ENCODE data around the gene CFAP157. TPM values are rescaled to one million over a fixed set of nuclear protein-coding genes. Genes with fewer than 3 reads are reported as not detected.
A peak's percentile ranks its signal among the peaks of the same experiment; 100 is the strongest.

The CFAP157 gene
- total RNA-seq, 1 experiment from 2014 or later: 0.22 TPM

DNA sequence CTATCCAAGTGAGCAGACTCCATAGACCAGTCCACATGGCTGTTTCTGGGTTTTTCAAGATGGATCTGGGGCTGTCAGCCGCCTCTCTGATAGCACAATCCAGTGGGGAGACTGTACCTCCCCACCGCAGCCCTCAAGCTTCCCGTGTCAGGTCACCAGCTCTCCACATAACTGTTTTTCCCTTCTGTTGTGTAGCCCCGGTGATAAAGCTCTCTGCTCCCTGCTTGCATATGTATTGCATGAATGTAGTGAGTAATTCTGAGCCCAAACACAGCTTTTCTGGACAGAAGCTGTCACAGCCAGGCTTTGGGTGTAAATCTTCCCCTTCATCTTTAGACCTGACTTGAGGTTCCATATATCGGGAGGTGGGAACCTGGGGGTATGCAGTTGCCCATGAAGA is 23.1 kb upstream of the CFAP157 start:
- peaks cover 0 to 9% of the 10 kb centered on the region in 2 experiments; a peak in 1 of 4 replicates for H3K4me1 ChIP-seq (ENCODE audit: control insufficient read depth in 1 of 2, insufficient read depth in 2 of 2, low read length in 2 of 2)
- no peak overlapping the region for H3K4me3 ChIP-seq (replicated peaks in 1 of 2; ENCODE audit: low read depth in 1 of 2, low read length in 2 of 2)
- H3K36me3 ChIP-seq (ENCODE audit: control insufficient read depth in 1 of 2, insufficient read depth in 2 of 2, low read length in 2 of 2): peaks cover 0 to 3% of the 10 kb centered on the region in 2 experiments; a peak in 1 of 4 replicates
- no peaks in the 10 kb centered on the region for H3K9me2 ChIP-seq (ENCODE audit: insufficient read depth)
- no peaks in the 10 kb centered on the region for H4K20me1 ChIP-seq (ENCODE audit: insufficient read depth)
- RAD21 ChIA-PET (ENCODE audit: low non-redundant PET in 1 of 2, low total read pairs in 2 of 2, uncharacterized antibody in 2 of 2, unreplicated experiment in 2 of 2): no interaction called here
- no peaks in the 10 kb centered on the region for H3K9me3 ChIP-seq (ENCODE audit: control insufficient read depth in 1 of 2, insufficient read depth in 1 of 2, low read depth in 1 of 2, low read length in 2 of 2)
- no peak overlapping the region for H3K27ac ChIP-seq (ENCODE audit: low read depth, low read length)
- intact Hi-C loops (cut with micrococcal nuclease): no loop called here
- no peaks in the 10 kb centered on the region for H3K79me2 ChIP-seq (ENCODE audit: insufficient read depth, low read length)
- no peak for TF ChIP-seq YY1 (IDR thresholded peaks at IDR 0.05; ENCODE audit: extremely low read depth, insufficient replicate concordance, low read depth, low read length)
- TF ChIP-seq EZH2 (IDR thresholded peaks at IDR 0.05): no peak
- no peak for TF ChIP-seq ELF1 (IDR thresholded peaks at IDR 0.05; ENCODE audit: borderline replicate concordance, low read depth)
- CTCF ChIA-PET: interaction anchor here (1.5 kb wide), 1 partner anchor 51 kb away, joined by 5 read pairs; the partner anchor contains the start of gene TOR2A
- H2AFZ ChIP-seq (ENCODE audit: low read depth, low read length, poor library complexity, severe bottlenecking): no peak overlapping the region
- POLR2A ChIA-PET: no interaction called here
- H3K4me2 ChIP-seq (ENCODE audit: low read length): no peak overlapping the region
- no peak overlapping the region for H3K9ac ChIP-seq (ENCODE audit: low read length)
- ATAC-seq (no peak), DNase-seq (ENCODE audit: low read depth, low spot score) (no peak)
- no TSS peak for BruUV-seq (replicated peaks)
- H3K27me3 ChIP-seq (ENCODE audit: insufficient read depth, low read length): no peaks in the 10 kb centered on the region

- no peaks in the 10 kb centered on the region for H4K20me1 ChIP-seq (ENCODE audit: insufficient read depth)
- H3K4me2 ChIP-seq (ENCODE audit: low read length): peak overlapping the region; percentile 11; the same call in 1 of the 2 replicates
- intact Hi-C loops (cut with micrococcal nuclease): no loop called here
- BruUV-seq (replicated peaks): no TSS peak
- peaks cover 0 to 3% of the 10 kb centered on the region in 2 experiments; a peak in 1 of 4 replicates for H3K36me3 ChIP-seq (ENCODE audit: control insufficient read depth in 1 of 2, insufficient read depth in 2 of 2, low read length in 2 of 2)
- no peak overlapping the region for H2AFZ ChIP-seq (ENCODE audit: low read depth, low read length, poor library complexity, severe bottlenecking)
- DNase-seq (ENCODE audit: low read depth, low spot score) (no peak), ATAC-seq (peak; percentile 70)
- H3K9me2 ChIP-seq (ENCODE audit: insufficient read depth): no peaks in the 10 kb centered on the region
- ChIA-PET RAD21 (ENCODE audit: low non-redundant PET in 1 of 2, low total read pairs in 2 of 2, uncharacterized antibody in 2 of 2, unreplicated experiment in 2 of 2) (no interaction called here), CTCF (no interaction called here), POLR2A (no interaction called here)
- no peaks in the 10 kb centered on the region for H3K27me3 ChIP-seq (ENCODE audit: insufficient read depth, low read length)
- H3K9ac ChIP-seq (ENCODE audit: low read length): no peak overlapping the region
- no peaks in the 10 kb centered on the region for H3K9me3 ChIP-seq (ENCODE audit: control insufficient read depth in 1 of 2, insufficient read depth in 1 of 2, low read depth in 1 of 2, low read length in 2 of 2)
- H3K4me3 ChIP-seq (replicated peaks in 1 of 2; ENCODE audit: low read depth in 1 of 2, low read length in 2 of 2): no peak overlapping the region
- no peaks in the 10 kb centered on the region for H3K79me2 ChIP-seq (ENCODE audit: insufficient read depth, low read length)
- H3K27ac ChIP-seq (ENCODE audit: low read depth, low read length): no peak overlapping the region
- peaks cover 0 to 9% of the 10 kb centered on the region in 2 experiments; a peak in 1 of 4 replicates for H3K4me1 ChIP-seq (ENCODE audit: control insufficient read depth in 1 of 2, insufficient read depth in 2 of 2, low read length in 2 of 2)
- TF ChIP-seq EZH2 (IDR thresholded peaks at IDR 0.05): no peak
- TF ChIP-seq REST (IDR thresholded peaks at IDR 0.05; ENCODE audit: low read depth): no peak
- TF ChIP-seq SP1 (IDR thresholded peaks at IDR 0.05; ENCODE audit: low read depth): no peak
- TF ChIP-seq SRF (IDR thresholded peaks at IDR 0.05; ENCODE audit: low read depth): no peak
- no peak for TF ChIP-seq POLR2A (IDR thresholded peaks at IDR 0.05; ENCODE audit: borderline replicate concordance, extremely low read depth, insufficient read depth, insufficient read length)
- no peak for TF ChIP-seq YY1 (IDR thresholded peaks at IDR 0.05; ENCODE audit: extremely low read depth, insufficient replicate concordance, low read depth, low read length)
- no peak for TF ChIP-seq ZFX (IDR thresholded peaks at IDR 0.05)
- no peak for TF ChIP-seq POLR2AphosphoS5 (IDR thresholded peaks at IDR 0.05; ENCODE audit: low read depth, low read length)
- TF ChIP-seq ATF3 (IDR thresholded peaks at IDR 0.05): no peak
- no peak for TF ChIP-seq EGR1 (IDR thresholded peaks at IDR 0.05; ENCODE audit: low read depth)
- TF ChIP-seq CBX3 (IDR thresholded peaks at IDR 0.05; ENCODE audit: low read depth): no peak
- no peak for TF ChIP-seq TCF7L2 (IDR thresholded peaks at IDR 0.05; ENCODE audit: borderline replicate concordance, extremely low read depth, insufficient read depth, insufficient read length)
- TF ChIP-seq JUND (IDR thresholded peaks at IDR 0.05): no peak
- TF ChIP-seq RAD21 (IDR thresholded peaks at IDR 0.05; ENCODE audit: low read depth): no peak
- no peak for TF ChIP-seq CTCF (IDR thresholded peaks at IDR 0.05 in 2 of 3, conservative IDR thresholded peaks at IDR 0.05 in 1 of 3; ENCODE audit: borderline replicate concordance in 1 of 3, insufficient read depth in 1 of 3, low read depth in 2 of 3, low read length in 2 of 3)
Observed at GRCh38 chr9:127684576-127684975, 22.2 kb upstream of the CFAP157 start.
